HG02678 (cell line): ENCODE data around the gene ZNF275.
"Not testable (repeated sequence)": the region's sequence is repeated elsewhere in the genome, so short reads cannot be mapped to it uniquely, and the experiment has no call there.

Experiments
- ATAC-seq: cut with Tn5 transposase; IDR thresholded peaks from one replicate; pipeline ENCODE4 v1.9.1; 2021; ENCODE audit warnings: mild to moderate bottlenecking, moderate library complexity; ENCODE audit not compliant: unreplicated experiment

ZNF275 gene

GRCh38 chrX:153333821-153334653 is at the start of gene ZNF275:
TSS of gene ZNF275 (plus strand) at chrX:153334153. CDS start at chrX:153336680, 2,527 bp downstream.
- peak; percentile 87 for ATAC-seq

GRCh38 chrX:153285678-153286077 is 48.3 kb upstream of the ZNF275 start:
- not testable (repeated sequence) for ATAC-seq

- not testable (repeated sequence) for ATAC-seq
Measured at GRCh38 chrX:153288807-153289206, 45.1 kb upstream of the ZNF275 start.

DNA sequence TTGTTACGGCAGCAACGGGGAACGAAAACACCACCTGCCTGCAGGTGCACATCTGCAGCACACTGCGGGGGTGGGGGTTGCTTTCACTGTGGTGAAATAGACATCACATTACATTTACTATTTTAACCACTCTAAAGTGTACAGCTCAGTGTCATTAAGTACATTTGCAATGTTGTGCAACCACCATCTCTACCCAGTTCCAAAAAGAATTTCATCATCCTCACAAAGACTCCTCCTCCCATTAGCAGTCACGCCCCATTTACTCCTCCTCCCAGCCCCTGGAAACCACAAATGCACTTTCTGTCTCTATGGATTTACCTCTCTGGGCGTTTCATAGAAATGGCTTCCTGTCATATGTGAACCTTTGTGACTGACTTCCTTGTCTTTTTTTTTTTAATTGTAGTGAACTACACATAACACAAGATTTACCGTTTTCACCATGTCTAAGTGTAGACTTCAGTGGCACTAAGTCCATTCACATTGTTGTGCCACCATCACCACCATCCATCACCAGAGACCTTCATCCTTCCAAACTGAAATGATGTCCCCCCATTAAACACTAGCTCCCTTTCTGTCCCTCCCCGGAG is 40.4 kb upstream of the ZNF275 start:
- ATAC-seq = not testable (repeated sequence)

- no peak for ATAC-seq
Measured at GRCh38 chrX:153297376-153297775, 36.6 kb upstream of the ZNF275 start.

DNA sequence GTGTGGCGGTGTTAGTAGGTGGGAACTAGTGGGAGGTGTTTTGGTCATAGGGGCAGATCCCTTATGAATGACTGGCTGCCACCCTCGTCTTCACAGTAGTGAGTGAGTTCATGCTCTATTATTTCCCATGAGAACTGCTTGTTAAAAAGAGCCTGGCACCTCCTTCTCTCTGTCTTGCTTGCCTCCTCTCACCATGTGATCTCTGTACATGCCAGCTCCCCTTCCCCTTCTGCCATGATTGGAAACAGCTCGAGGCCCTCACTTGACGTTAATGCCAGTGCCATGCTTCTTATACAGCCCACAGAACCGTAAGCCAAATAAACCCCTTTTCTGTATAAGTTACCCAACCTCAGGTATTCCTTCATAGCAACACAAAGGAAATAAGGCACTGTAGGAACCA is 34.1 kb upstream of the ZNF275 start:
- no peak for ATAC-seq

DNA sequence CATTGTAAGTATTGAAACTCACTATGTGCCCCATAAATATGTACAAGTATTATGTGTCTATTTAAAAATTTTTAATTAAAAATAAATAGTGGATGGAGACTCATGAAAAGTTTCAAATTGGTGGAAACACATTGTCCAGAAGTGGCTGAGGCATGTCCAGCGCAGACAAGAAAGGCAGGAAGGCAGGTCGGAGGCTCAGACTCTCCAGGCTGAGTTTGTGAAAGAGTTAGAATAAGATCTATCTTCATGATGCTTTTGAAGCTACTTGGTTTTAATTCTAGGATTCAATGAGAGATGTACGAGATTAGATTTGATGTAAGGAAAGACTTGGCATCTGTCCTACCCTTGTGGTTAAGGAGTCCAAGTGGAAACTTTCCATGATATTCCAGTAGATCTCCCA is 32.2 kb upstream of the ZNF275 start:
- ATAC-seq = no peak

DNA sequence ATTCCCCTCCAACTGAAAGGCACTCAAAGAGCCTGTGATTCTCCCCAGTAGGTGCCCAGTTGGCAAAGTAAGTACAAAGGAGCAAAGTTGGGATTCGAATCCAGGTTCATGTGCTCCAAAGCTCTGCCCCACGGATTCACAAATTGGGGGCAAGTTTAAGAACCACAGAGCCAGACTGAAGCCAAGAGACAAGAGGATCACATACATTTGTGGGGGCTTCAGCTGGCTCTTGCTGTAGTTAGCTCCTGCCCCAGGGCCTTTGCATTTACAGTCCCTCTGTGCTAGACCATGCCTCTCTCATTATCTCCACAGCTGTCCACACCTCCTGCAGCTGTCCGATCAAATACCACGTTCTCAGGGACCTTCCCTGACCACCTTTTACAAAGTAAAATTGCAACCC is 31.2 kb upstream of the ZNF275 start:
- no peak for ATAC-seq

DNA sequence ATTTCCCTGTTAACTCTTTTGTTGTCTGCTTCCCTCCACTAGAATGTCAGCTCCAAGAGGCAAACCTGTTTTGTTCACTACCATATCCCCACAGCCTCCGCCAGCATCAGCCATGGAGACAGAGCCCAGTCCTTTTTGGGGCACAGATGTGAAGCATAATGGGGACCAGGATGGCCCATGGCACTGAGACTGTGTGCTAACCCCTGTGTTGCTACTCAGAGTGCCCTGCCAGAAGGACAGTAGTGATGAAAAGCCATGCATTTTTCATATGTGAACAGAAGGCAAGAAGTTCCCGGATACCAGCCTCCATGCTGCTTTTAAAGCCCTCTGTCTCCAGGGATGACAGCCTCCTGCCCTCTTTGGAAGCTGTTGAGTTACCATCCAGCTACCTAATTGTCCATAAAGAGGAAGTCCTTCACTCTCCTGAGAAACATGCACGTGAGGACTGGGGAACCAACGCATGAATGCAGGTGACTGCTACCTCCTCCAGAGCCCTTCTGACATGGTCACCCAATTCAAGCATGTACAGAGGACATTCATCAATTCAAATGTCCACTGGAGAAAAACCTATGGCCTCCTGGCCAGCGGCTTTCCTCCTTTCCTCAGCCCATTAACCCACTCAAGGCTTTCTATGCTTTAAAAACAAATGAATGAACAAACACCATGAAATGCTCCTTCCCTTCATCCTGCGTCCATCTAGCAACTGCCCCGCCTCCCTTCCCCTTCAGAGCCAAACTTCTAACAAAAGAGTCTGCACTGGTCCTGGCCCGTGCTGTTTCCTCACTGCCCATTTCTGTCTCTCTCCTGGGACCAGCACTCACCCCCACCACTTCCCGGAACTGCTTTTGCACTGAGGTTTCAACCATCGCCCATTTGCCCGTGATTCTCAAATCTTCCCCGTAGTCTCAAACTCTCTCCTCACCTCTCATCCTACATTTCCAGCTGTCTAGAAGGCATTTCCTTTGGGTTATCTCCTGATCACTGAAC is 30.4 kb upstream of the ZNF275 start:
- no peak for ATAC-seq

DNA sequence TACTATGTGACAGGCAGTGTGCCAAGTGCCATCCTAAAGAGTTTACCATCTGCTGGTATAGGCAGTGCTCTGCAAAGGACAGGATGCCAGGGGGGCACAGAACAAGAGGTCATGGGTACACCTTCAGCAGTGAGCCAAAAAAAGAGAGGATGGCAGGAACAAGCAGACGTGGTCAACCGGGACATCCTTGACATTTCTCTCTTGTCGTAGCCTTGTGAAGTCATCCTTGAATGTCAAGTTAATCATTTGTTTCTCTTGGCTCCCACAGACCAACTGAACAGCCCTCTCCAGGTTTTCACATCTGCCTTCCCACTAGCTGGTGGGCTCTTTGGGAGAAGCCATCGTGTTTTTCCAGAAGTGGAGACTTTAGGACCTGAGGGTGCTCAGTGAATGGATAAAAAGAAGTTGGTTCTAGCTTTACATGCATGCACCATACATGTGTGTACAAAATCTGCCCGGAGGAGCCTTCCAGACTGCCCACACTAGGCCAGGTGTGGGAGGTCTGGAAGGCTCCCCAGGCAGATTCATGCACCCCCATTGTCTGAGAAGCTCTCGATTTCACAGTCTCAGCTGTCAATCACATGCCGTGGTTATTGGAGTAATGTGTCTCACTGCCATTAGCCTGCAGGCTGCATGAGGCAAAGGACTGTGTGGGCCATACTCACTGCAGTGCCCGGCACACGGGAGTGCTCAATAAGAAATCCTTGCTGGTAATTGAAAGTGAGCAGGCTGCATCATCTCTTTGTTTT is 28.8 kb upstream of the ZNF275 start:
- ATAC-seq = no peak

- no peak for ATAC-seq
Measured at GRCh38 chrX:153305972-153306371, 28.0 kb upstream of the ZNF275 start.

GRCh38 chrX:153306527-153307115 is 27.3 kb upstream of the ZNF275 start:
- no peak for ATAC-seq

DNA sequence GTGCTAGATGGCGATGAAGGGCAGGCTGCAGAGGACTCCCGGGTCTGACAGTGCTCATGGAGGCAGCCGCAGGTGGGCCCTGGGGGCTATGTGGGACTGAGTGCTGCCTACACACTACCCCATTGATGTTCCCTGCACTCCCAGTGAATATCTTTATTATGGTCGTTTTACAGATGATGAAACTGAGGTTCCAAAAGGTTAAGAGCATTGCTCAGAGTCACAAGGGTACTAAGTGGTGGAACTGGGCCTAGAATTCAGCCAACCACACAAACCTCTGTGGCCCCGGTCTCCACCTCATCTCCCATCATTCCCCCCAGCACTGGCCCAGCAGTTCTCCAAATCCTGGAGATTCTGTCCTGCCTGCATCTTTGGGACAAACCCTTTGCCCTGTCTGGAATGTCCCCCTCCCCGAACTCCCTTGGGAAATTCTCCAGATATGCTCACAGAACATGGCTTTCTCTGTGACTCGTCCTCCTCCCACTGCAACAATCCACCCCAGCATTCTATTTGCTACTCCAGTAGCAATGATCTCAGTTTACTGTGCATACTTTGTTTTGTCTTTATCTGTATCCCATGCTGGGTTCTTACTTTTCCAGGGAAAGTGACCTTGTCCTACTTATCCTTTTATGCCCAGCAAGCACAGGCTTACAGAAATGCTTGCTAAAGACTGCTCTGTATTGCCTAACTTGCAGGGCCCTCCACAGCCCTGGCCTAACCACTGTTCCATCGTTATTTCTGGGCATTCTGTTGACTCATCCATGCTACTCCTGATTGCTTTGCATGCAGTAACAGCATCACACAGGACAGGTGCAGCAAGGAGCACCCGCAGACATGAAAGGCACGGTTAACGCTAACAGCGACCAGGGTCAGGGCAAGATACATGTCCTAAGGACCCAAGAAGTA is 26.4 kb upstream of the ZNF275 start:
- no peak for ATAC-seq

- ATAC-seq = no peak
Measured at GRCh38 chrX:153310901-153311300, 23.1 kb upstream of the ZNF275 start.

- no peak for ATAC-seq
Measured at GRCh38 chrX:153312041-153312440, 21.9 kb upstream of the ZNF275 start.

DNA sequence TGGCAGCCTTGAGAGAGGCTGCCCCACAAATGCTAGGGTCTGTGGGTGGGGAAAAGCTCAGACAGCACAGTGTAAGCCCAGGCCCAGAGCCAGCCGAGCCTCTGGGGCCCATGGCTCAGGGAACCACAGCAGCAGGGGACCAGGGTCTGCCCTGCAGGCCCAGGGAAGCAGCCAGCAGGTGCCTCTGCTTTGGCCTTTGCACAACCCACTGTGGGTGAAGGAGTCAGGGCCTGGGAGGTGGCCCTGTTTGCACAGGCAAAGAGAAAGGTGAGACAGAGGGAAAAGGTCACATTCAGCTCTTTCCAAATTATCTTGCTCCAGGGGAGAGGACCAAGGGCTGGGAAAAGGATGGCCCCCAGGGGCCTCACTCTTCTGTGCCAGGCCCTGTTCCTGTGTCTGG is 21.1 kb upstream of the ZNF275 start:
- ATAC-seq = no peak

DNA sequence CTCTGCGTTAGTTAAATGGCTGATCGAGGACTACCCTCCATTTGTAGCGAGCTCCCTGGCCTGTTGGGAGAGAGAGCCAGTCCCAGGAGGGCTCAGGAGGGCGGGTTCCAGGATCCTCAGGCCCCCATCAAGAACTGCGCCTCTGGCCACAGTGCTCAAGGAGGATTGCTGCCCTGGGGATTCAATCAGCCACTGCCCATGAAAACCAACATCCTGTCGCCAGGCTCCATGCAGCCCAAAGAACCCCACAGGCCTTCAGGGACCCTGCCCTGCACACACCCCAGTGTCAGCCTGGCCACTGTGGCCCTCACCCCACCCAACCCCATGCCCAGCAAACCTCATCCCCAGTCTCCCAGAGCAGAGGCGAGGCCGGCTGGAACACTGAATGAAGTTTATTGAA is 16.6 kb upstream of the ZNF275 start:
- no peak for ATAC-seq

- ATAC-seq = no peak
Measured at GRCh38 chrX:153317996-153318722, 15.8 kb upstream of the ZNF275 start.

GRCh38 chrX:153318811-153319210 is 15.1 kb upstream of the ZNF275 start:
- no peak for ATAC-seq
